Adipocyte (in vitro differentiated cells): Measurements from ENCODE around the gene MYL6.
"Not testable (repeated sequence)": the region's sequence is repeated elsewhere in the genome, so short reads cannot be mapped to it uniquely, and the experiment has no call there.

ENCODE experiments used
- DNase-seq: peaks from one replicate; pipeline ENCODE4 v3.0.0-alpha.2; 2015; ENCODE audit warnings: low read depth
- H3K27me3 ChIP-seq: replicated peaks from 2 replicates; pipeline ENCODE4 v1.7.0; 2013; ENCODE audit warnings: mild to moderate bottlenecking, low read length, moderate library complexity; ENCODE audit not compliant: control insufficient read depth, insufficient read depth
- H3K36me3 ChIP-seq: 2 replicates; pipeline ENCODE4 v1.7.0; 2013; ENCODE audit warnings: low read length, mild to moderate bottlenecking, moderate library complexity; ENCODE audit not compliant: control insufficient read depth, insufficient read depth, severe bottlenecking
- H3K4me1 ChIP-seq: 2 replicates; pipeline ENCODE4 v1.7.0; 2013; ENCODE audit warnings: mild to moderate bottlenecking, low read length, moderate library complexity; ENCODE audit not compliant: control insufficient read depth, insufficient read depth
- H3K4me3 ChIP-seq: 2 replicates; pipeline ENCODE4 v1.7.0; 2013; ENCODE audit warnings: mild to moderate bottlenecking, low read length, moderate library complexity
- H3K9ac ChIP-seq: 2 replicates; pipeline ENCODE4 v1.7.0; 2013; ENCODE audit warnings: mild to moderate bottlenecking, low read length, moderate library complexity
- H3K9me3 ChIP-seq: 2 replicates; pipeline ENCODE4 v1.7.0; 2013; ENCODE audit warnings: mild to moderate bottlenecking, low read length, moderate library complexity; ENCODE audit not compliant: control insufficient read depth

MYL6 gene

GRCh38 chr12:56178347-56178746, 20.2 kb downstream of the MYL6 start:
- Histone ChIP-seq H3K9ac (no peak overlapping the region), H3K9me3 (no peaks in the 10 kb centered on the region), H3K27me3 (no peaks in the 10 kb centered on the region), H3K4me3 (no peak overlapping the region), H3K4me1 (no peaks in the 10 kb centered on the region), H3K36me3 (peaks cover 84% of the 10 kb centered on the region)
- DNase-seq, result no peak

- no peak for DNase-seq
- Histone ChIP-seq H3K27me3 (no peaks in the 10 kb centered on the region), H3K9me3 (no peaks in the 10 kb centered on the region), H3K9ac (no peak overlapping the region), H3K4me3 (no peak overlapping the region), H3K36me3 (peaks cover 33% of the 10 kb centered on the region), H3K4me1 (peaks cover 31% of the 10 kb centered on the region)
Measured at GRCh38 chr12:56186957-56187356, 28.8 kb downstream of the MYL6 start.

- peak; percentile 29 for DNase-seq
- peak overlapping the region; percentile 82 for H3K4me3 ChIP-seq
- peaks cover 24% of the 10 kb centered on the region for H3K36me3 ChIP-seq
- no peaks in the 10 kb centered on the region for H3K9me3 ChIP-seq
- H3K9ac ChIP-seq, result peak overlapping the region; percentile 91
- no peaks in the 10 kb centered on the region for H3K27me3 ChIP-seq
- peaks cover 34% of the 10 kb centered on the region for H3K4me1 ChIP-seq
Measured at GRCh38 chr12:56188131-56188777, 30.1 kb downstream of the MYL6 start.

- Histone ChIP-seq H3K4me3 (peak overlapping the region; percentile 82), H3K36me3 (peaks cover 20% of the 10 kb centered on the region), H3K9ac (peak overlapping the region; percentile 91), H3K9me3 (no peaks in the 10 kb centered on the region), H3K27me3 (no peaks in the 10 kb centered on the region), H3K4me1 (peaks cover 34% of the 10 kb centered on the region)
- DNase-seq, result no peak
Measured at GRCh38 chr12:56188778-56189098, 30.6 kb downstream of the MYL6 start.

- peaks cover 14% of the 10 kb centered on the region for H3K36me3 ChIP-seq
- H3K27me3 ChIP-seq, result no peaks in the 10 kb centered on the region
- DNase-seq, result peak; percentile 97
- peaks cover 34% of the 10 kb centered on the region for H3K4me1 ChIP-seq
- no peaks in the 10 kb centered on the region for H3K9me3 ChIP-seq
- peak within 1 kb of the TSS; percentile 91 for H3K9ac ChIP-seq
- H3K4me3 ChIP-seq, result peak within 1 kb of the TSS; percentile 90
Measured at GRCh38 chr12:56189099-56189917, 31.1 kb downstream of the MYL6 start, which contains the start of gene SMARCC2. Gene SMARCC2 (minus strand): TSS chr12:56189483. CDS start chr12:56189461, 22 bp downstream.

GRCh38 chr12:56189918-56190694, 31.9 kb downstream of the MYL6 start:
- H3K9ac ChIP-seq, result peak overlapping the region; percentile 91
- no peaks in the 10 kb centered on the region for H3K9me3 ChIP-seq
- H3K4me1 ChIP-seq, result peaks cover 34% of the 10 kb centered on the region
- peaks cover 6% of the 10 kb centered on the region for H3K36me3 ChIP-seq
- H3K4me3 ChIP-seq, result peak overlapping the region; percentile 90
- no peaks in the 10 kb centered on the region for H3K27me3 ChIP-seq
- DNase-seq, result peak; percentile 90

- Histone ChIP-seq H3K4me1 (peaks cover 34% of the 10 kb centered on the region), H3K9ac (peak overlapping the region; percentile 91), H3K36me3 (peaks cover 4% of the 10 kb centered on the region), H3K27me3 (no peaks in the 10 kb centered on the region), H3K4me3 (peak overlapping the region; percentile 90), H3K9me3 (no peaks in the 10 kb centered on the region)
- DNase-seq, result peak; percentile 37
Measured at GRCh38 chr12:56190695-56191155, 32.6 kb downstream of the MYL6 start.

- DNase-seq, result no peak
- no peaks in the 10 kb centered on the region for H3K36me3 ChIP-seq
- no peak overlapping the region for H3K4me3 ChIP-seq
- H3K9ac ChIP-seq, result peak overlapping the region; percentile 42
- no peaks in the 10 kb centered on the region for H3K9me3 ChIP-seq
- peaks cover 38% of the 10 kb centered on the region for H3K4me1 ChIP-seq
- H3K27me3 ChIP-seq, result no peaks in the 10 kb centered on the region
Measured at GRCh38 chr12:56192582-56192981, 34.4 kb downstream of the MYL6 start.

GRCh38 chr12:56193025-56193578, 34.9 kb downstream of the MYL6 start:
- Histone ChIP-seq H3K4me3 (no peak overlapping the region), H3K9ac (peak overlapping the region; percentile 45), H3K36me3 (no peaks in the 10 kb centered on the region), H3K27me3 (no peaks in the 10 kb centered on the region), H3K9me3 (no peaks in the 10 kb centered on the region), H3K4me1 (peaks cover 33% of the 10 kb centered on the region)
- DNase-seq, result peak; percentile 97

- not testable (repeated sequence) for H3K27me3 ChIP-seq, H3K9ac ChIP-seq, H3K9me3 ChIP-seq, H3K36me3 ChIP-seq, H3K4me3 ChIP-seq
- peaks cover 18% of the 10 kb centered on the region for H3K4me1 ChIP-seq
- peak; percentile 82 for DNase-seq
Measured at GRCh38 chr12:56196818-56197550, 38.8 kb downstream of the MYL6 start.
